Stomach (tissue), 19 donors: ENCODE results near the gene MAGEB18. TPM values are rescaled to one million over a fixed set of nuclear protein-coding genes. Genes with fewer than 3 reads are reported as not detected.

Source experiments
- DNase-seq, 2 donors: peaks; one replicate each; pipeline versions ENCODE4 v3.0.0 to v3.0.0-alpha.2; 2013 to 2019
- H3K27ac ChIP-seq, 5 donors: fragments of 200-600 bp in 4 of 5; sonication (generic) in 4 of 5; one replicate each; pipeline ENCODE4 v1.5.1; 2013 to 2019; ENCODE audit warnings: mild to moderate bottlenecking in 1 of 5, moderate library complexity in 1 of 5
- H3K27me3 ChIP-seq, 3 donors: fragments of 200-600 bp; sonication (generic); one replicate each; pipeline ENCODE4 v1.5.1; 2017 to 2019; ENCODE audit warnings: mixed run types in 1 of 3
- H3K36me3 ChIP-seq, 4 donors: fragments of 200-600 bp; sonication (generic); 1 replicate in 3 of 4; 2 replicates in 1 of 4; pipeline ENCODE4 v1.5.1; 2016 to 2019
- H3K4me1 ChIP-seq, 4 donors: fragments of 200-600 bp; sonication (generic); one replicate each; pipeline ENCODE4 v1.5.1; 2016 to 2019
- H3K4me3 ChIP-seq, 4 donors: fragments of 200-600 bp; sonication (generic) in 3 of 4; one replicate each; pipeline ENCODE4 v1.5.1; 2016 to 2019; ENCODE audit warnings: mild to moderate bottlenecking in 1 of 4
- H3K9me3 ChIP-seq, 4 donors: fragments of 200-600 bp; sonication (generic); one replicate each; pipeline ENCODE4 v1.5.1; 2016 to 2019
- CTCF ChIP-seq, 7 experiments: fragments of 450-650 bp in 4 of 7; fragments of 200-600 bp in 3 of 7; sonication (generic) in 3 of 7; IDR thresholded peaks; one replicate each; pipeline ENCODE4 v1.5.1; 2016 to 2019; ENCODE audit warnings: antibody characterized with exemption in 7 of 7, control low read depth in 2 of 7, mild to moderate bottlenecking in 1 of 7
- EP300 ChIP-seq: sonication (generic); formaldehyde crosslinking; IDR thresholded peaks from one replicate; pipeline ENCODE4 v1.6.1; 2017; ENCODE audit warnings: antibody characterized with exemption
- POLR2A ChIP-seq, 4 donors: fragments of 450-650 bp; IDR thresholded peaks; one replicate each; pipeline ENCODE4 v1.6.1; 2016; ENCODE audit warnings: antibody characterized with exemption in 4 of 4, control low read depth in 2 of 4, mild to moderate bottlenecking in 1 of 4, moderate library complexity in 1 of 4
- POLR2AphosphoS5 ChIP-seq, 3 donors: sonication (generic); formaldehyde crosslinking; IDR thresholded peaks; one replicate each; pipeline ENCODE4 v1.6.1; 2016; ENCODE audit warnings: antibody characterized with exemption in 3 of 3
- WGBS, 5 donors: extraction: QIAGEN DNeasy Blood & Tissue Kit in 3 of 5; methylation state at CpG; one replicate each; pipeline versions ENCODE4 v1.1.5 to v1.1.7; 2013 to 2018; 5-methylcytosine and 5-hydroxymethylcytosine counted together
- intact Hi-C: fragments of 100-400 bp; cut with DNase I; formaldehyde crosslinking; loops from one replicate; pipeline ENCODE4 v1.15.1; 2023; ENCODE audit warnings: low total_unique reads
- long read RNA-seq, 10 donors: transcript quantifications; one replicate each; lab custom pipeline, GENCODE V29; 2026
- polyA plus RNA-seq, 3 donors: library from polyadenylated mRNA; stranded (reverse); fragments of 200-250 nt; gene quantifications; one replicate each; pipeline ENCODE4 v1.2.3, GENCODE V29; 2013
- total RNA-seq, 5 donors: library from RNA; depleted of rRNA; stranded (reverse); fragments of >200 nt; gene quantifications; one replicate each; pipeline versions ENCODE4 v1.1.0 to v1.2.3, GENCODE V29; 2014 to 2016
- donor health status: healthy with polysubstance abuse.
- donor health status: Bipolar disorder and iron deficiency.
- donor health status: healthy.

Gene MAGEB18
- total RNA-seq (not detected), polyA plus RNA-seq (not detected)
- long read RNA-seq, donor 1 = 0 reads
- long read RNA-seq, donor 2 = 0 reads
- long read RNA-seq, donor 3 = 0 reads
- long read RNA-seq, donor 4 = 0 reads
- long read RNA-seq, donor 5 = 0 reads
- long read RNA-seq, donor 6 = 0 reads
- long read RNA-seq, donor 7 = 0 reads
- long read RNA-seq, donor 8 = 0 reads
- long read RNA-seq, donor 9 = 0 reads
- long read RNA-seq, donor 10 = 0 reads

DNA sequence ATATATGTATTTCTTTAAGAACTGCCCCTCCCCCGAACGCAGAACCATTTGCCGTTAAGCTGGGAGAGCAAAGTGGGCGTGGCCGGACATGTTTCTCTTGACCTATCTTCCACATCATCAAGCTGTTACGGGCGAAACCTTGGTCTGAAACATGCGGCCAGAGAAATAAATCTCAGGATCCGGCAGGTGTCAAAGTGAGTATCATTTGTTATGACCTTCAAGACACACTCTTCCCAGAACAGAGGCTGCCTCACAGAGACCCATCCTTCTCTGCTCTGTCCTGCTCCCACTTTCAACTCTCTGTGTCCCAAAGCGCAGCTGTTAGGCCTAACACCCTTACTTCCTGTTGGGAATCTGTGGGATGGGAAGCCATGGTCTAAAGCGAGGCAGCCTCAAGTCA lies at the start of gene MAGEB18:
TSS of gene MAGEB18 (plus strand) at position 70 of the 400 bp plus-strand sequence. CDS start 643 bp downstream, outside the sequence.
- no peaks in the 10 kb centered on the region for H3K9me3 ChIP-seq
- no peaks in the 10 kb centered on the region for H3K4me1 ChIP-seq
- intact Hi-C loops = no loop called here
- DNase-seq = no peak
- H3K4me3 ChIP-seq = no peak within 1 kb of the TSS
- 74 to 88% (median 82%) methylated on average over 10 to 11 of the region's 11 CpGs for WGBS, 5 donors
- H3K27me3 ChIP-seq = no peaks in the 10 kb centered on the region
- no peak within 1 kb of the TSS for H3K27ac ChIP-seq
- TF ChIP-seq EP300 = no peak
- no peak for TF ChIP-seq CTCF (IDR thresholded peaks at IDR 0.05)
- TF ChIP-seq POLR2AphosphoS5 (IDR thresholded peaks at IDR 0.05) = no peak
- TF ChIP-seq POLR2A (IDR thresholded peaks at IDR 0.05) = no peak
- H3K36me3 ChIP-seq = no peaks in the 10 kb centered on the region

- Histone ChIP-seq H3K27ac (no peak overlapping the region), H3K27me3 (no peaks in the 10 kb centered on the region), H3K4me1 (no peaks in the 10 kb centered on the region), H3K4me3 (no peak overlapping the region), H3K36me3 (no peaks in the 10 kb centered on the region), H3K9me3 (no peaks in the 10 kb centered on the region)
- no peak for DNase-seq
- 49 to 64% (median 57%) methylated on average over 3 of the region's 3 CpGs for WGBS, 5 donors
- no peak for TF ChIP-seq EP300
- no peak for TF ChIP-seq POLR2A (IDR thresholded peaks at IDR 0.05)
- TF ChIP-seq CTCF (IDR thresholded peaks at IDR 0.05) = no peak
- TF ChIP-seq POLR2AphosphoS5 (IDR thresholded peaks at IDR 0.05) = no peak
- intact Hi-C loops = no loop called here
These were observed 37.7 kb upstream of the MAGEB18 start for GRCh38 chrX:26100421-26100920.

- no peaks in the 10 kb centered on the region for H3K9me3 ChIP-seq
- H3K4me3 ChIP-seq = no peak overlapping the region
- H3K36me3 ChIP-seq = no peaks in the 10 kb centered on the region
- no peak overlapping the region for H3K27ac ChIP-seq
- DNase-seq = no peak
- H3K27me3 ChIP-seq = no peaks in the 10 kb centered on the region
- intact Hi-C loops = no loop called here
- WGBS, 5 donors = 55 to 100% (median 85%) methylated on average over 1 of the region's 1 CpG
- no peak for TF ChIP-seq EP300
- no peaks in the 10 kb centered on the region for H3K4me1 ChIP-seq
These were observed 29.0 kb upstream of the MAGEB18 start for GRCh38 chrX:26109142-26109541.

DNA sequence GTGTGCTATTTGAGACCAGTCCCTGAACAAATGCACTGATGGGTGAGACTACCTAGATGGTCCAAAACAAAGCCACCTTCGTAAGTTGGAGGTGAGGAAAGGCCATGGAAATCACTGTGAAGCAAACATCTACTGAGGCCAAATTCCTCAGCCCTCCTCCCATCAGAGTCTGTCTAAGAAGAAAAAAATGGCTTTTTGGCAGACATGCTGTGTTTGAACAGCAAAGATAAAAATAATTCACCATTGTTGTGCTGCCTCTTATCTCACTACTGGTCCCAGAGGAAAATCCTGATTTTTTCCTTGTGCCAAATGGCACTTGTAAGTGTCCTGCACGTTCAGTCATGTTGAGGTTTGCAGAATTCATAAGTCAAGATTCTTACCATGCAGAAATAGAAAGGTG lies 7.9 kb downstream of the MAGEB18 start:
- Histone ChIP-seq H3K36me3 (no peaks in the 10 kb centered on the region), H3K27ac (no peak overlapping the region), H3K4me3 (no peak overlapping the region), H3K4me1 (no peaks in the 10 kb centered on the region), H3K27me3 (no peaks in the 10 kb centered on the region), H3K9me3 (no peaks in the 10 kb centered on the region)
- TF ChIP-seq POLR2AphosphoS5 (IDR thresholded peaks at IDR 0.05) = no peak
- TF ChIP-seq CTCF (IDR thresholded peaks at IDR 0.05) = no peak
- no peak for TF ChIP-seq EP300
- TF ChIP-seq POLR2A (IDR thresholded peaks at IDR 0.05) = no peak
- DNase-seq = no peak
- WGBS, 5 donors = 9 to 26% (median 16%) methylated on average over 2 of the region's 2 CpGs
- intact Hi-C loops = no loop called here

DNA sequence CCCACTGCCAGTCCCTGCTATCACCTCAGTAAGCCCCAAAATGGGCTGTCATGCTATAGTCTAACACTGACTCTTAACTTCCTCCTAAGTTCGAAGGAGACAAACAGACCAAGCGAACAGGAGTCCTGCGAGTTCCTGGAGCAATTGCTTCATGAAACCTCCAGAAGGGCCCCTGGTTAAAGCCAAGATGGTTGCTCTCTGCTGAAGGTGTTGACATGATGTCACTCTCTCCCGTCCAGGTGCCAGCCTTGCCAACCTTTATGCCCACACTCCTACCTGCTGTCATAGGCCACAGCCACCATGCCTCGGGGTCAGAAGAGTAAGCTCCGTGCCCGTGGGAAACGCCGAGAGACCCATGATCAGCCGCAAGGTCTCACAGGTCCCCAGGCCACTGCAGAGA lies 22.2 kb downstream of the MAGEB18 start, which contains the start of gene MAGEB6B:
TSS of gene MAGEB6B (plus strand) at position 301 of the 400 bp plus-strand sequence. CDS start at position 301, 0 bp downstream.
- H3K4me3 ChIP-seq = no peak within 1 kb of the TSS
- 82 to 95% (median 94%) methylated on average over 5 to 10 of the region's 10 CpGs for WGBS, 5 donors
- intact Hi-C loops = no loop called here
- H3K36me3 ChIP-seq = no peaks in the 10 kb centered on the region
- no peaks in the 10 kb centered on the region for H3K27me3 ChIP-seq
- H3K27ac ChIP-seq = no peak within 1 kb of the TSS
- no peaks in the 10 kb centered on the region for H3K4me1 ChIP-seq
- no peak for DNase-seq
- H3K9me3 ChIP-seq = peaks cover 0 to 6% (median 0%) of the 10 kb centered on the region in 4 donors
- TF ChIP-seq CTCF (IDR thresholded peaks at IDR 0.05) = no peak
- no peak for TF ChIP-seq POLR2A (IDR thresholded peaks at IDR 0.05)
